ACC112 (cell line): ENCODE measurements around the gene CCDC88B.

Source experiments
- H2AFZ ChIP-seq: fragments of 200-600 bp; sonication (generic); one replicate; pipeline ENCODE4 v1.6.0; 2017; ENCODE audit warnings: antibody characterized with exemption, low read length; ENCODE audit not compliant: unreplicated experiment
- H3K27ac ChIP-seq: fragments of 200-600 bp; sonication (generic); 2 replicates; pipeline ENCODE4 v1.5.1; 2014; ENCODE audit warnings: low read depth, mild to moderate bottlenecking, antibody characterized with exemption, low read length, moderate library complexity
- H3K27me3 ChIP-seq: fragments of 200-600 bp; sonication (generic); 2 replicates; pipeline ENCODE4 v1.6.1; 2014; ENCODE audit warnings: mild to moderate bottlenecking, antibody characterized with exemption, low read length, moderate library complexity, mixed read lengths; ENCODE audit not compliant: insufficient read depth
- H3K36me3 ChIP-seq: fragments of 200-600 bp; sonication (generic); 2 replicates; pipeline ENCODE4 v1.6.1; 2016; ENCODE audit warnings: mild to moderate bottlenecking, antibody characterized with exemption, low read length, moderate library complexity, mixed read lengths; ENCODE audit not compliant: insufficient read depth
- H3K4me1 ChIP-seq: fragments of 200-600 bp; sonication (generic); one replicate; pipeline ENCODE4 v1.6.1; 2016; ENCODE audit warnings: low read length, mixed read lengths; ENCODE audit not compliant: insufficient read depth, unreplicated experiment, control insufficient read depth
- H3K4me3 ChIP-seq: fragments of 200-600 bp; sonication (generic); 2 replicates; pipeline ENCODE4 v1.5.1; 2014; ENCODE audit warnings: mild to moderate bottlenecking, low read depth, low read length
- H3K79me2 ChIP-seq: fragments of 200-600 bp; sonication (generic); one replicate; pipeline ENCODE4 v1.6.0; 2016; ENCODE audit warnings: low read length; ENCODE audit not compliant: control insufficient read depth, unreplicated experiment, insufficient read depth

Gene CCDC88B

DNA sequence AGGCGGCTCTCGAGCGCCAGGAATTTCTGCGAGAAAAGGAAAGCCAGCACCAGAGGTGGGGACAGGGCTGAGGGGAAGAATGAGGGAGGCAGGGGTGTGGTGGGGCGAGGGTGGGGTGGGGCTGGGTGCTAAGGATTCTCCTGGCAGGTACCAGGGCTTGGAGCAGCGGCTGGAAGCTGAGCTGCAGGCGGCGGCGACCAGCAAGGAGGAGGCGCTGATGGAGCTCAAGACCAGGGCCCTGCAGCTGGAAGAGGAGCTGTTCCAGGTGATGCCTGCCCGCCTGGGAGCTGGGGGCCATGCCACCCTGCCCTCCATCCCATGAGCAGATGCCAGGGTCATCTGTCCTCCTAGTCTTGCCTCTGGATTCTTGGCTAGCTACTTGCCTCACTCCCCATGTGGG is 9.4 kb downstream of the CCDC88B start:
- H2AFZ ChIP-seq: no peak overlapping the region
- H3K27ac ChIP-seq: no peak overlapping the region
- no peaks in the 10 kb centered on the region for H3K27me3 ChIP-seq
- H3K4me3 ChIP-seq: no peak overlapping the region
- H3K79me2 ChIP-seq: no peaks in the 10 kb centered on the region
- H3K36me3 ChIP-seq: no peaks in the 10 kb centered on the region
- H3K4me1 ChIP-seq: no peaks in the 10 kb centered on the region

DNA sequence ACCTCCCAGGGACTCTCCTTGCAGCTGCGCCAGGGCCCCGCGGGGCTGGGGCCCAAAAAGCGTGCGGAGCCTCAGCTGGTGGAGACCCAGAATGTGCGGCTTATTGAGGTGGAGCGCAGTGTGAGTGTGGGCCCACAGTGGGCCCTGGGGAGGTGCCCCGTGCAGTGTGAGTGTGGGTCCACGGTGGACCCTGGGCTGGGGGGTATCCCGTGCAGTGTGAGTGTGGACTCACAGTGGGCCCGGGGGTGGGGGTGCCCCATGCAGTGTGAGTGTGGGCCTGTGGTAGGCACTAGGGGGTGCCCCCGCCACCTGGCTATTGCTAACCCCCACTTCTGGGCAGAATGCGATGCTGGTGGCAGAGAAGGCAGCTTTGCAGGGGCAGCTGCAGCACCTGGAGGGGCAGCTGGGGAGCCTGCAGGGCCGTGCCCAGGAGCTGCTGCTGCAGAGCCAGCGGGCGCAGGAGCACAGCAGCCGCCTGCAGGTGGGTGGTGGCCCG is 11.2 kb downstream of the CCDC88B start:
- H3K27me3 ChIP-seq: no peaks in the 10 kb centered on the region
- H3K27ac ChIP-seq: no peak overlapping the region
- H2AFZ ChIP-seq: no peak overlapping the region
- H3K36me3 ChIP-seq: no peaks in the 10 kb centered on the region
- H3K4me3 ChIP-seq: no peak overlapping the region
- peaks cover 11% of the 10 kb centered on the region for H3K4me1 ChIP-seq
- no peaks in the 10 kb centered on the region for H3K79me2 ChIP-seq

DNA sequence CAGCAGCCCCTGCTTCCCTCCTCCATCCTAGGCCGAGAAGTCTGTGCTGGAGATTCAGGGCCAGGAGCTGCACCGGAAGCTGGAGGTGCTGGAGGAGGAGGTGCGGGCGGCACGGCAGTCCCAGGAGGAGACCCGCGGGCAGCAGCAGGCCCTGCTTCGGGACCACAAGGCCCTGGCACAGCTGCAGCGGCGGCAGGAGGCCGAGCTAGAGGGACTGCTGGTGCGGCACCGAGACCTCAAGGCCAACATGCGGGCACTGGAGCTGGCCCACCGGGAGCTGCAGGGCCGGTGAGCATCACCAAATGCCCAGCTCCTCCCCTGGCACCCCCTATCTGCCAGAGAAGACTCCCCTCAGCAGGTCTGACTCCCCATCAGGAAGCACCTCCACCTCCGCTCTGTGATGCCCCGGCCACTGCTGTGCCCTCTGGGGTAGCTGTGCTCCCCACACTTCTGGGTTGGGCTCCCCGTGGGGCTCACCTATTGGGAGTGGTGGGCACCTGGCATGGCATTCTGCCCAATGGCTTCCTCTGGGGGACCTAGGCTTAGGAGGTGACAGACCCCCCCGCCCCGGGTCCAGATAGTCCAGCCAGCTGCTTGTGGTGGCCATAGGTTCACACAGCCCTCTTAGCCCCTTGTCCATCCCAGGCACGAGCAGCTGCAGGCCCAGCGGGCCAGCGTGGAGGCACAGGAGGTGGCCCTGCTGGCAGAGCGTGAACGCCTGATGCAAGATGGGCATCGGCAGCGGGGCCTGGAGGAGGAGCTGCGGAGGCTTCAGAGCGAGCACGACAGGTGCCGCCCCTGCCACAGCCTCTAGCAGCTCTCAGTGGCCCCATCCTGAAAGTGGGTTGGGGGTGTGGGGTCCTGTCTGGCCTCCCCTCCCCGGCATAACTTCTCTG is 12.3 kb downstream of the CCDC88B start:
- Histone ChIP-seq H3K4me1 (peaks cover 13% of the 10 kb centered on the region), H3K36me3 (no peaks in the 10 kb centered on the region), H3K27ac (no peak overlapping the region), H3K79me2 (no peaks in the 10 kb centered on the region), H3K27me3 (no peaks in the 10 kb centered on the region), H2AFZ (no peak overlapping the region), H3K4me3 (no peak overlapping the region)

DNA sequence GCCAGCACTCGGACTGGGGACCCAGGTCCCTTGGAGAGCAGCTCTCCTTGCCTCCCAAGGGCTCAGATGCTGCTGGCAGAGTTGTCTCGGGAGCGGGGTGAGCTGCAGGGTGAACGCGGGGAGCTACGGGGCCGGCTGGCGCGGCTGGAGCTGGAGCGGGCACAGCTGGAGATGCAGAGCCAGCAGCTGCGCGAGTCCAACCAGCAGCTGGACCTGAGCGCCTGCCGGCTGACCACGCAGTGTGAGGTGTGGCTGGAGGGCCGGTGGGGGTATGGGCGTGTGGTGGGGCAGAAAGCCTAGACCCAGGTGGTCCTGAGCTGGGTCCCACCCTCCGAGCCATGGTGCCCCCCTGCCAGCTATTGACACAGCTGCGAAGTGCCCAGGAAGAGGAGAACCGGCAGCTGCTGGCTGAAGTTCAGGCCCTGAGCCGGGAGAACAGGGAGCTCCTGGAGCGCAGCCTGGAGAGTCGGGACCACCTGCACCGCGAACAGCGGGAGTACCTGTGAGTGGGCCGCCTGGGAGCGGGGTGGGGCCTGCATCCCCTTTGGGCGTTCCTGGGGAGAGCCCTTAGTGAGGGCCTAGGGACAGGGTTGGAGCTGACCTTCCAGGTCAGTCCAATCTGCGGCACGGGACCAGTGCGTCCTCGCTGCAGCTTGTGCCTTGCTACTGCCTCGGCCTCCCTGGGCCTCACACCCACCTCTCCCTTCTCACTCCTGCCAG is 13.2 kb downstream of the CCDC88B start:
- Histone ChIP-seq H3K27ac (no peak overlapping the region), H2AFZ (no peak overlapping the region), H3K79me2 (no peaks in the 10 kb centered on the region), H3K4me3 (no peak overlapping the region), H3K27me3 (no peaks in the 10 kb centered on the region), H3K4me1 (peaks cover 21% of the 10 kb centered on the region), H3K36me3 (no peaks in the 10 kb centered on the region)

DNA sequence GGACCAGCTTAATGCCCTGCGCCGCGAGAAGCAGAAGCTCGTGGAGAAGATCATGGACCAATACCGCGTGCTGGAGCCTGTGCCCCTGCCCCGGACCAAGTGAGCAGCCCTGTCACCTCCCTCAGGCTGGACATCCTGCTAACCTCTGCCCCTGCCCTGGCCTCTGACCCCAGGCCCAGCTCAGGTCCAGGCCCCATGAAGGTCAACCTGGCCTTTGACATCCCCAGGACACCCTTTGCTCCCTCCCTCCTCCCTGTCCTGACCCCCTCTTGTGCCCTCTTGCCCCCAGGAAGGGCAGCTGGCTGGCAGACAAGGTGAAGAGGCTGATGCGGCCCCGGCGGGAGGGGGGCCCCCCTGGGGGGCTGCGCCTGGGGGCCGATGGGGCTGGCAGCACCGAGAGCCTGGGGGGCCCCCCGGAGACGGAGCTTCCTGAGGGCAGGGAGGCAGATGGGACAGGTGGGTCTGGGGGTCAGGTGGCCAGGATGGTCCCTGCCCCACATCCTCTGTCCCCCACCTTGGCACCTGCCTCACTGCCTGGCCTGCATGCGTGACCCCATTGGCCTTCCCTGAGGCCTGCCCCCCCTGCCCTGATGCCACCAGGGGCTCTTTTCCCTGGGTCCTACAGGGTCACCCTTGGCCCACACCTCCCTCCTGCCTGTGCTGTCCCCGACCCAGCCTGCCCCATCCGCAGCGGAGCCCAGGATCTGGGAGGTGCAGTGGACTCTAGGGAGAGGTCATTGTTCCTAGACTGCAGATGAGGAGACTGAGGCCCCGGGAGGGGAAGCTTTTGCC is 13.9 kb downstream of the CCDC88B start:
- no peaks in the 10 kb centered on the region for H3K36me3 ChIP-seq
- no peak overlapping the region for H3K4me3 ChIP-seq
- H2AFZ ChIP-seq: no peak overlapping the region
- H3K79me2 ChIP-seq: no peaks in the 10 kb centered on the region
- no peaks in the 10 kb centered on the region for H3K27me3 ChIP-seq
- H3K4me1 ChIP-seq: peaks cover 27% of the 10 kb centered on the region
- H3K27ac ChIP-seq: no peak overlapping the region

DNA sequence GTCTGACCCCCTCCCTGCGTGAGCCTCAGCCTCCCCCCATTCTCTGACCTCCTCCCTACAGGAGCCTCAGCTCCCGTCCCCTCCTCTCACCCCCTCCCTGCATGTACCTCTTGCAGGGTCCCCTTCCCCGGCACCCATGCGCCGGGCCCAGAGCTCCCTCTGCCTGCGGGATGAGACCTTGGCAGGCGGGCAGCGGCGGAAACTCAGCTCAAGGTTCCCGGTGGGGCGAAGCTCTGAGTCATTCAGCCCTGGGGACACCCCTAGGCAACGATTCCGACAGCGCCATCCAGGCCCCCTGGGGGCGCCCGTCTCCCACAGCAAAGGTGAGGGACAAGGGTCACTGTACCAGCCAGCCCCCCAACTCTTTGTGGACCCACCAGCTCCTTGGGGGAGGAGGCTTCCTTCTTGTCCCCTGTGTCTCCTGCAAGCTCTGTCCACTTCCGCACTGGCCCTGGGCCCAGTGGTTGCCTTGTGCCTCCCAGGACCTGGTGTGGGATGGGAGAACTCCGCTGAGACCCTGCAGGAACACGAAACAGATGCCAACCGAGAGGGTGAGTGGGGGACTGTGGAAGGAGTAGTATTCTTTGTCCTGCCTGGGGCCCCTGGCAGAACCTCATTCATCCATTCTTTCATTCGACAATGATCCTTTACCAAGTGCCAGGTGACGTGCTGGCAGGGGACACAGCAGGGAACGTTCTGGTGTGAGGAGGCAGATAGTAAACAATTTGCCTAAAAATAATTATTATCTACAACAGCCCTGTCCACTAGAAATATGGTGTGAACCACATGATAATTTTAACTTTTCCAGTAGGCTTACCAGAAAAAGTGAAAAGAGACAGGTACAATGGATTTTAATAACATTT is 15.3 kb downstream of the CCDC88B start:
- Histone ChIP-seq H2AFZ (peak overlapping the region; percentile 78), H3K4me1 (peaks cover 35% of the 10 kb centered on the region), H3K4me3 (peak overlapping the region; percentile 69), H3K27me3 (no peaks in the 10 kb centered on the region), H3K27ac (peak overlapping the region; percentile 15; the same call in 1 of the 2 replicates), H3K36me3 (no peaks in the 10 kb centered on the region), H3K79me2 (peaks cover 13% of the 10 kb centered on the region)

DNA sequence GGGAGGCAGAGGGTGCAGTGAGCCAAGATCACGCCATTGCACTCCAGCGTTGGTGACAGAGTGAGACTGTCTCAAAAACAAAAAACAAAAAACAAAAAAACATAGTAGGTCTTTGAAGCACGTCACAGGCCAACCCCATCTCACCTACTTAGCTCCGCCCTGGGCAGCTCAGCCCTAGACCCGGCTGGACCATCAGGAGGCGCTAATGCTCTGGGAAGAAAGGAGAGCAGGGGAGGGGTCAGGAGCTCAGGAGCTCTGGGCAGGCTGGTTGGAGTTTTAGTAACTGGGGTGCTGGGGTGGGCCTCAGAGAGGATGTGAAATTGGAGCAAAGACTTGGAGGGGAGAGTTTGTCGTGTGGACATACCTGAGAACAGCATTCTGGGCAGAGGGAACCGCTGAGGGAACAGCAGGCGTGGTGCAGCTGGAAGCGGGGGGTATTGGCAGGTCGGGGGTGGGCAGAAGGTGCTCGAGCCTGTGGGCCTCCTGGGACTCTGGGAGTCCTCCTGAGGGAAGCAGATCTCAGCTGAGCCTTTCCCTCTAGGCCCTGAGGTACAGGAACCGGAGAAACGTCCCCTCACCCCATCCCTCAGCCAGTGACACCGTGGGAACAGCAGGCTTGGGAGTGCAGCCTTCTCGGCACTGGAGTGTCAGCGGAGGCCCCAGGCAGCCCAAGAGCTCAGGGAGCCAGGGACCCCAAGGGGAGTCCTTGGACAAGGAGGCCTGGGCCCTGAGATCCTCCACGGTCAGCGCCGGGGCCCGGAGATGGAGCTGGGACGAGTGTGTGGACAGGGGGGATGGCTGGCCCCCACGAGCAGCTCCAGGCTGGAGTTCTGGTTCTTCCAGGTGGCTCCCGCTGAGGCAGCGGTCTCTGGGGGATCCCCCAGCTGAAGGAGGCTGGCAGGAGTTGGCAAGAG is 16.8 kb downstream of the CCDC88B start:
- Histone ChIP-seq H3K36me3 (peaks cover 5% of the 10 kb centered on the region; the same call in 1 of the 2 replicates), H2AFZ (no peak overlapping the region), H3K4me3 (no peak overlapping the region), H3K4me1 (peaks cover 39% of the 10 kb centered on the region), H3K27me3 (no peaks in the 10 kb centered on the region), H3K27ac (no peak overlapping the region), H3K79me2 (peaks cover 22% of the 10 kb centered on the region)

DNA sequence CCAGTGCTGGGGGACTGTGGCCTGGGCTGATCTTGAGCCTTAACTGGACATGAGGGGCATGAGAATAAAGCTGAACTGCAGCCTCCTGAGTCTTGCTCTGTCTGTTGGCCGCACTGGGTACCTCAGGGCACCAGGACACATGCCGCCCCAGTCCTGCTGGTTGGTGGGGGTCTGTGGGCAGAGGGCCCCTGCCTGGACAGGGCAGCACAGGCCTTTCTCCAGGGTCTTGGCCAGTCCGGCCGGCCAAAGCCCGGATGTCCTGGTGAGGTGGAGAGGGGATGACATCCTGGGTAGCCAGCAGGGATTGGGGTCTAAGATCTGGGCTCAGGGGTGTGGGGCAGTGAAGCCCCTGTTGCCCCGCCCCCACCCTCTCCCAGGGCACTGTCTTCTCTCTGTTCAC is 17.4 kb downstream of the CCDC88B start:
- peaks cover 22% of the 10 kb centered on the region for H3K79me2 ChIP-seq
- H3K4me3 ChIP-seq: no peak overlapping the region
- H2AFZ ChIP-seq: no peak overlapping the region
- no peak overlapping the region for H3K27ac ChIP-seq
- no peaks in the 10 kb centered on the region for H3K27me3 ChIP-seq
- peaks cover 5% of the 10 kb centered on the region; the same call in 1 of the 2 replicates for H3K36me3 ChIP-seq
- H3K4me1 ChIP-seq: peaks cover 39% of the 10 kb centered on the region

DNA sequence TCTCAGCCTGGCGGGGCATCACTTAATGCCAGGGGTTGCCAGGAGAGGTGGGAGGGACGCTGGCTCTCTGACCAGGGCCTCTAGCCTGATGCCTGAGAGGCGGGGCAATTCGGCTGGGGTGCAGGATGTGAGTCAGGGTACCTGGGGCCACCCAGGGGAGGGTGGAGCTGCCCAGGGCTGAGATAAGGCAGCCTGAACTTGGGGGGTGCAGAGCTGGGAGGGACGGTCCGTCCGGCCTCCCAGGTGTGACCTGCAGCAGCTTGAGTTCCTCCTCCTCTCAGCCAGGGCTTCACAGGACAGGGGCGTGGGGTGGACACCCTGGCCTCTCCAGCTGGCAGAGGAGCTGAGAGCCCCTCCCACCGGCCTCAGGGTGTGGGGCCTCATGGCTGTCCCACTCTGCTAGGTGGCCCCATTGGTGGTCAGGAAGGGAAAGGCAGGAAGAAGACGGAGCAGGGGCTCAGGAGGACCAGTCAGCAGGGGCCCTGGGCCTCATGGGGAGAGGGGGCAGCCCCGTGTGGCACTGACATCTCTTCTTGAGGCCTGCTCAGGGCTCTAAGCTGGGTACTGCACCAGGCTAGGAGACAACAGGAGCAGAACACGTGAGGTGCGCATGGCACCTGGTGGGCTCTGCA is 18.0 kb downstream of the CCDC88B start:
- Histone ChIP-seq H3K79me2 (peaks cover 22% of the 10 kb centered on the region), H3K36me3 (peaks cover 5% of the 10 kb centered on the region; the same call in 1 of the 2 replicates), H3K4me1 (peaks cover 39% of the 10 kb centered on the region), H2AFZ (no peak overlapping the region), H3K4me3 (peak overlapping the region; percentile 97), H3K27me3 (no peaks in the 10 kb centered on the region), H3K27ac (0 out of 2 replicates have a peak overlapping the region, but pooled peaks have one; percentile 55)
